ENCODE results near the gene ATF2. TPM values are rescaled to one million over a fixed set of nuclear protein-coding genes. Genes with fewer than 3 reads are reported as not detected.

Gene ATF2
- total and polyA plus RNA-seq, 2 of the 13 experiments (the other 11 are each of a cell fraction or from before 2014, with no cell fraction given), result 91.6 to 95.1 TPM

DNA sequence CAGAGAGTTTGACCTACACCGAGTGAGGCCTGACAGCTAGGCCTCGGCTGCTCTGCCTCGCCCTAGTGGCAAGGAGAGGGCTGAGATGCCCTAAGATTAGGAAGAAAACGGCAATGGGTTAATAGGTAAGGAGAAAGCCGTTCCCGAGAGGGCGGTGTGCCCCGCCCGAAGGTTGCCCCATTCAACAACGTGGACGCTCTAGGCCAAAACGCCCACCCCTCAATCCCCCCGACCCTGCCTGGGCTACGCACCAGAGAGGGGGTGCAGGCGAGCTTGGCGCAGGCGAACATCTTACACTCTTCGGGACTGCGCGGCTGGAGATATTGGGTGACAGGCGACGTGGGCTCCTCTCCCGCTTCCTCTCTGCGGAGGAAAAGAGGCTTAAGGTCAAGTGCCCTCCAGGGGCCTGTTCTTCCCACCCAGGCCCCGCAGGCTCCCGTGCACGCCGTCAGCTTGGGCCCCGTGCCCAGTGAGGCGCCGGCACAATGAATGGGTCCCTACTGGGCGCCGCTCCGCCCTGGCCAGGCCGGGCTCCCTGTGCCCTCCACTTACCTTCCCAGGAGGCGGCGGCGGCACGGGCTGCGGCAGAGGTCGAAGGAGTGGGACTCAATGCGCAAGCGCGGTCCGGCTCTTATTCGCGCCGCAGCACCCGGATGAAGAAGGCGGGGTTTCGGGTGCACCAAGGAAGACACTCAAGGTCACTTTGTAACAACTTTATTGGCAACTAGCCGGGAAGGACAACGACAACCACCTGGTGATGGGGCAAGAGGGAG is 13.3 kb upstream of the ATF2 start, which contains the start of gene ATP5MC3 (continued):
- TF ChIP-seq, protein P1, sequence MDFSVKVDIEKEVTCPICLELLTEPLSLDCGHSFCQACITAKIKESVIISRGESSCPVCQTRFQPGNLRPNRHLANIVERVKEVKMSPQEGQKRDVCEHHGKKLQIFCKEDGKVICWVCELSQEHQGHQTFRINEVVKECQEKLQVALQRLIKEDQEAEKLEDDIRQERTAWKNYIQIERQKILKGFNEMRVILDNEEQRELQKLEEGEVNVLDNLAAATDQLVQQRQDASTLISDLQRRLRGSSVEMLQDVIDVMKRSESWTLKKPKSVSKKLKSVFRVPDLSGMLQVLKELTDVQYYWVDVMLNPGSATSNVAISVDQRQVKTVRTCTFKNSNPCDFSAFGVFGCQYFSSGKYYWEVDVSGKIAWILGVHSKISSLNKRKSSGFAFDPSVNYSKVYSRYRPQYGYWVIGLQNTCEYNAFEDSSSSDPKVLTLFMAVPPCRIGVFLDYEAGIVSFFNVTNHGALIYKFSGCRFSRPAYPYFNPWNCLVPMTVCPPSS (IDR thresholded peaks at IDR 0.05), result no peak
- peak; percentile 72; the same call in 1 of the 2 replicates for TF ChIP-seq ZBTB42 (CRISPR knock-in tag; IDR thresholded peaks at IDR 0.05)
- peak; percentile 96 for TF ChIP-seq NR2C2 (CRISPR knock-in tag; IDR thresholded peaks at IDR 0.05; ENCODE audit: borderline replicate concordance)
- peak; percentile 100 for TF ChIP-seq ZMYM4 (CRISPR knock-in tag; IDR thresholded peaks at IDR 0.05)
- TF ChIP-seq, protein P2, sequence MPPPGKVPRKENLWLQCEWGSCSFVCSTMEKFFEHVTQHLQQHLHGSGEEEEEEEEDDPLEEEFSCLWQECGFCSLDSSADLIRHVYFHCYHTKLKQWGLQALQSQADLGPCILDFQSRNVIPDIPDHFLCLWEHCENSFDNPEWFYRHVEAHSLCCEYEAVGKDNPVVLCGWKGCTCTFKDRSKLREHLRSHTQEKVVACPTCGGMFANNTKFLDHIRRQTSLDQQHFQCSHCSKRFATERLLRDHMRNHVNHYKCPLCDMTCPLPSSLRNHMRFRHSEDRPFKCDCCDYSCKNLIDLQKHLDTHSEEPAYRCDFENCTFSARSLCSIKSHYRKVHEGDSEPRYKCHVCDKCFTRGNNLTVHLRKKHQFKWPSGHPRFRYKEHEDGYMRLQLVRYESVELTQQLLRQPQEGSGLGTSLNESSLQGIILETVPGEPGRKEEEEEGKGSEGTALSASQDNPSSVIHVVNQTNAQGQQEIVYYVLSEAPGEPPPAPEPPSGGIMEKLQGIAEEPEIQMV (CRISPR knock-in tag; IDR thresholded peaks at IDR 0.05; ENCODE audit: low read depth), result no peak
- TF ChIP-seq GATAD2A (CRISPR knock-in tag; IDR thresholded peaks at IDR 0.05), result peak; percentile 37; the same call in 1 of the 2 replicates
- no peak for TF ChIP-seq PLRG1 (conservative IDR thresholded peaks at IDR 0.05)
- TF ChIP-seq ZZZ3 (CRISPR knock-in tag; IDR thresholded peaks at IDR 0.05; ENCODE audit: borderline replicate concordance), result peak; percentile 63; the same call in 1 of the 2 replicates
- TF ChIP-seq, protein P3, sequence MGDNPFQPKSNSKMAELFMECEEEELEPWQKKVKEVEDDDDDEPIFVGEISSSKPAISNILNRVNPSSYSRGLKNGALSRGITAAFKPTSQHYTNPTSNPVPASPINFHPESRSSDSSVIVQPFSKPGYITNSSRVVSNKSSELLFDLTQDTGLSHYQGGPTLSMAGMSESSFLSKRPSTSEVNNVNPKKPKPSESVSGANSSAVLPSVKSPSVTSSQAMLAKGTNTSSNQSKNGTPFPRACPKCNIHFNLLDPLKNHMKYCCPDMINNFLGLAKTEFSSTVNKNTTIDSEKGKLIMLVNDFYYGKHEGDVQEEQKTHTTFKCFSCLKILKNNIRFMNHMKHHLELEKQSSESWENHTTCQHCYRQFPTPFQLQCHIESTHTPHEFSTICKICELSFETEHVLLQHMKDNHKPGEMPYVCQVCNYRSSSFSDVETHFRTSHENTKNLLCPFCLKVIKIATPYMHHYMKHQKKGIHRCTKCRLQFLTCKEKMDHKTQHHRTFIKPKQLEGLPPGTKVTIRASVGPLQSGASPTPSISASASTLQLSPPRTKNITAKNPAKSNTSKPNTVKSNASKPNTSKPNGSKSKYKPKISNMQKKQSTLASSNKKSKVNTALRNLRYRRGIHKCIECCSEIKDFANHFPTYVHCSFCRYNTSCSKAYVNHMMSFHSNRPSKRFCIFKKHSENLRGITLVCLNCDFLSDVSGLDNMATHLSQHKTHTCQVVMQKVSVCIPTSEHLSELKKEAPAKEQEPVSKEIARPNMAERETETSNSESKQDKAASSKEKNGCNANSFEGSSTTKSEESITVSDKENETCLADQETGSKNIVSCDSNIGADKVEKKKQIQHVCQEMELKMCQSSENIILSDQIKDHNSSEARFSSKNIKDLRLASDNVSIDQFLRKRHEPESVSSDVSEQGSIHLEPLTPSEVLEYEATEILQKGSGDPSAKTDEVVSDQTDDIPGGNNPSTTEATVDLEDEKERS (CRISPR knock-in tag; IDR thresholded peaks at IDR 0.05), result peak; percentile 32; the same call in 1 of the 2 replicates
- TF ChIP-seq FOXO1 (CRISPR knock-in tag; IDR thresholded peaks at IDR 0.05), result peak; percentile 84; the same call in 1 of the 2 replicates
- peak; percentile 36; the same call in 1 of the 2 replicates for TF ChIP-seq ZNF629 (CRISPR knock-in tag; conservative IDR thresholded peaks at IDR 0.05)
- TF ChIP-seq ZNF660 (CRISPR knock-in tag; IDR thresholded peaks at IDR 0.05; ENCODE audit: borderline replicate concordance, low read depth), result no peak
- TF ChIP-seq, protein P4, sequence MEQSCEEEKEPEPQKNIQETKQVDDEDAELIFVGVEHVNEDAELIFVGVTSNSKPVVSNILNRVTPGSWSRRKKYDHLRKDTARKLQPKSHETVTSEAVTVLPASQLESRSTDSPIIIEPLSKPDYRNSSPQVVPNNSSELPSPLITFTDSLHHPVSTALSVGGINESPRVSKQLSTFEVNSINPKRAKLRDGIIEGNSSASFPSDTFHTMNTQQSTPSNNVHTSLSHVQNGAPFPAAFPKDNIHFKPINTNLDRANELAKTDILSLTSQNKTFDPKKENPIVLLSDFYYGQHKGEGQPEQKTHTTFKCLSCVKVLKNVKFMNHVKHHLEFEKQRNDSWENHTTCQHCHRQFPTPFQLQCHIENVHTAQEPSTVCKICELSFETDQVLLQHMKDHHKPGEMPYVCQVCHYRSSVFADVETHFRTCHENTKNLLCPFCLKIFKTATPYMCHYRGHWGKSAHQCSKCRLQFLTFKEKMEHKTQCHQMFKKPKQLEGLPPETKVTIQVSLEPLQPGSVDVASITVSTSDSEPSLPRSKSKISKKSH (CRISPR knock-in tag; IDR thresholded peaks at IDR 0.05; ENCODE audit: borderline replicate concordance), result no peak; the same call in 1 of the 2 replicates
- peak; percentile 91 for TF ChIP-seq ARHGAP35 (CRISPR knock-in tag; IDR thresholded peaks at IDR 0.05; ENCODE audit: borderline replicate concordance)
- peak; percentile 28; the same call in 1 of the 2 replicates for TF ChIP-seq RFX3 (CRISPR knock-in tag; IDR thresholded peaks at IDR 0.05)
- TF ChIP-seq, protein P5, sequence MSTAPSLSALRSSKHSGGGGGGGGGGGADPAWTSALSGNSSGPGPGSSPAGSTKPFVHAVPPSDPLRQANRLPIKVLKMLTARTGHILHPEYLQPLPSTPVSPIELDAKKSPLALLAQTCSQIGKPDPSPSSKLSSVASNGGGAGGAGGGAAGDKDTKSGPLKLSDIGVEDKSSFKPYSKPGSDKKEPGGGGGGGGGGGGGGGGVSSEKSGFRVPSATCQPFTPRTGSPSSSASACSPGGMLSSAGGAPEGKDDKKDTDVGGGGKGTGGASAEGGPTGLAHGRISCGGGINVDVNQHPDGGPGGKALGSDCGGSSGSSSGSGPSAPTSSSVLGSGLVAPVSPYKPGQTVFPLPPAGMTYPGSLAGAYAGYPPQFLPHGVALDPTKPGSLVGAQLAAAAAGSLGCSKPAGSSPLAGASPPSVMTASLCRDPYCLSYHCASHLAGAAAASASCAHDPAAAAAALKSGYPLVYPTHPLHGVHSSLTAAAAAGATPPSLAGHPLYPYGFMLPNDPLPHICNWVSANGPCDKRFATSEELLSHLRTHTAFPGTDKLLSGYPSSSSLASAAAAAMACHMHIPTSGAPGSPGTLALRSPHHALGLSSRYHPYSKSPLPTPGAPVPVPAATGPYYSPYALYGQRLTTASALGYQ (CRISPR knock-in tag; IDR thresholded peaks at IDR 0.05), result 0 out of 2 replicates have a peak, but pooled peaks have one; percentile 40
- peak; percentile 88 for TF ChIP-seq ZNF782 (CRISPR knock-in tag; IDR thresholded peaks at IDR 0.05; ENCODE audit: borderline replicate concordance)
- TF ChIP-seq MEF2D (CRISPR knock-in tag; IDR thresholded peaks at IDR 0.05), result peak; percentile 51; the same call in 1 of the 2 replicates
- TF ChIP-seq RXRB (CRISPR knock-in tag; IDR thresholded peaks at IDR 0.05; ENCODE audit: borderline replicate concordance), result peak; percentile 92

Measured in HepG2 (cell line).